GM12874 (cell line): ENCODE results near the gene CTNND2.

Source experiments
- CTCF ChIP-seq: IDR thresholded peaks from 2 replicates; pipeline ENCODE4 v1.5.1; 2011; ENCODE audit warnings: low read depth, mild to moderate bottlenecking, control low read depth, low read length, moderate library complexity; ENCODE audit not compliant: insufficient read depth

CTNND2 gene

GRCh38 chr5:11319836-11320580 is 584.2 kb downstream of the CTNND2 start:
- TF ChIP-seq CTCF, result no peak

- no peak for TF ChIP-seq CTCF
Measured at GRCh38 chr5:11311731-11312130, 592.5 kb downstream of the CTNND2 start.

- no peak for TF ChIP-seq CTCF
Measured at GRCh38 chr5:11311272-11311671, 593.0 kb downstream of the CTNND2 start.

- no peak for TF ChIP-seq CTCF
Measured at GRCh38 chr5:11310158-11310557, 594.1 kb downstream of the CTNND2 start.

- no peak for TF ChIP-seq CTCF
Measured at GRCh38 chr5:11306365-11306764, 597.9 kb downstream of the CTNND2 start.

- no peak for TF ChIP-seq CTCF
Measured at GRCh38 chr5:11305245-11305644, 599.0 kb downstream of the CTNND2 start.

GRCh38 chr5:11304641-11305040 is 599.6 kb downstream of the CTNND2 start:
- TF ChIP-seq CTCF, result no peak
